Caco-2 (cell line): ENCODE data around the gene OR2A5. TPM values are rescaled to one million over a fixed set of nuclear protein-coding genes. Genes with fewer than 3 reads are reported as not detected.

Experiments
- BruUV-seq: library from RNA; stranded (reverse); fragments of 400-500 nt; replicated peaks from 2 replicates; lab custom pipeline; 2021; lab: Mats Ljungman, UMichigan
- CTCF ChIA-PET: fragments of 300-600 bp; sonication (Branson Sonifier 250); formaldehyde crosslinking; loops from one replicate; lab custom pipeline; 2022; ENCODE audit warnings: antibody characterized with exemption; lab: Charles Lee
- POLR2A ChIA-PET: fragments of 300-600 bp; sonication (Branson Sonifier 250); formaldehyde crosslinking; loops from one replicate; lab custom pipeline; 2022; ENCODE audit warnings: antibody characterized with exemption; lab: Charles Lee
- DNase-seq, 2 experiments: peaks; one replicate each; pipeline versions ENCODE4 v3.0.0 to v3.0.0-alpha.2; 2020 to 2022
- H3K27me3 ChIP-seq: replicated peaks from 2 replicates; pipeline ENCODE4 v1.6.0; 2011; ENCODE audit warnings: low read length; ENCODE audit not compliant: control insufficient read depth, insufficient read depth
- H3K36me3 ChIP-seq: 2 replicates; pipeline ENCODE4 v1.5.1; 2011; ENCODE audit warnings: low read length; ENCODE audit not compliant: control insufficient read depth, insufficient read depth
- H3K4me1 ChIP-seq: fragments of 250-450 bp; sonication (Bioruptor Pico); 2 replicates; pipeline ENCODE4 v1.5.1; 2020; ENCODE audit warnings: mild to moderate bottlenecking
- H3K4me3 ChIP-seq: 2 replicates; pipeline ENCODE4 v1.5.1; 2011; ENCODE audit warnings: low read depth, mild to moderate bottlenecking, control low read depth, low read length
- H3K9me3 ChIP-seq: fragments of 250-450 bp; sonication (Bioruptor Pico); 2 replicates; pipeline ENCODE4 v1.5.1; 2020; ENCODE audit warnings: mild to moderate bottlenecking, moderate library complexity
- H3K27ac Mint-ChIP-seq: one replicate; pipeline ENCODE4 v1.8.0; 2022; ENCODE audit warnings: mixed read lengths; ENCODE audit not compliant: unreplicated experiment
- H3K27me3 Mint-ChIP-seq: one replicate; pipeline ENCODE4 v1.8.0; 2022; ENCODE audit warnings: mixed read lengths; ENCODE audit not compliant: insufficient read depth, unreplicated experiment
- H3K36me3 Mint-ChIP-seq: one replicate; pipeline ENCODE4 v1.8.0; 2022; ENCODE audit warnings: mild to moderate bottlenecking, mixed read lengths; ENCODE audit not compliant: insufficient read depth, unreplicated experiment
- H3K4me1 Mint-ChIP-seq: one replicate; pipeline ENCODE4 v1.8.0; 2022; ENCODE audit warnings: low read depth, mixed read lengths; ENCODE audit not compliant: unreplicated experiment
- H3K4me3 Mint-ChIP-seq: one replicate; pipeline ENCODE4 v1.8.0; 2022; ENCODE audit warnings: mild to moderate bottlenecking, moderate library complexity, mixed read lengths; ENCODE audit not compliant: unreplicated experiment
- H3K9me3 Mint-ChIP-seq: one replicate; pipeline ENCODE4 v1.8.0; 2022; ENCODE audit warnings: mixed read lengths; ENCODE audit not compliant: unreplicated experiment
- CTCF ChIP-seq, 2 experiments: fragments of 200-600 bp in 1 of 2; IDR thresholded peaks; 1 replicate in 1 of 2; 2 replicates in 1 of 2; pipeline versions ENCODE4 v1.5.1 to v1.8.0; 2011 to 2022; ENCODE audit warnings: antibody characterized with exemption in 1 of 2, control low read depth in 1 of 2, inconsistent platforms in 1 of 2, low read depth in 1 of 2, low read length in 1 of 2, mild to moderate bottlenecking in 1 of 2, moderate library complexity in 1 of 2; ENCODE audit not compliant: insufficient read depth in 1 of 2, severe bottlenecking in 1 of 2, unreplicated experiment in 1 of 2
- intact Hi-C: fragments of 100-400 bp; cut with micrococcal nuclease; formaldehyde crosslinking; loops from one replicate; pipeline ENCODE4 v1.10.0; 2022; ENCODE audit not compliant: unreplicated experiment
- total RNA-seq: library from RNA; stranded (reverse); gene quantifications from 2 replicates; pipeline ENCODE4 v1.2.3, GENCODE V29; 2022

The OR2A5 gene
- total RNA-seq, 1 experiment from 2014 or later, result not detected

GRCh38 chr7:144004703-144005102 is 44.0 kb upstream of the OR2A5 start:
- Histone ChIP-seq H3K9me3 (peaks cover 9% of the 10 kb centered on the region), H3K36me3 (no peaks in the 10 kb centered on the region), H3K4me3 (no peak overlapping the region), H3K4me1 (peaks cover 6% of the 10 kb centered on the region; the same call in 1 of the 2 replicates), H3K27me3 (no peaks in the 10 kb centered on the region)
- intact Hi-C loops, result no loop called here
- DNase-seq, result no peak
- no peaks in the 10 kb centered on the region for H3K27me3 Mint-ChIP-seq
- H3K27ac Mint-ChIP-seq, result no peak overlapping the region
- H3K4me1 Mint-ChIP-seq, result peaks cover 17% of the 10 kb centered on the region
- ChIA-PET CTCF (no interaction called here), POLR2A (no interaction called here)
- no peak for TF ChIP-seq CTCF (IDR thresholded peaks at IDR 0.05; ENCODE audit: insufficient read depth in 1 of 2, low read depth in 1 of 2, low read length in 1 of 2, severe bottlenecking in 1 of 2, unreplicated experiment in 1 of 2)
- H3K36me3 Mint-ChIP-seq, result peaks cover 5% of the 10 kb centered on the region
- H3K4me3 Mint-ChIP-seq, result no peak overlapping the region
- no TSS peak for BruUV-seq
- peaks cover 43% of the 10 kb centered on the region for H3K9me3 Mint-ChIP-seq

GRCh38 chr7:144006029-144006691 is 42.6 kb upstream of the OR2A5 start:
- Histone ChIP-seq H3K4me3 (no peak overlapping the region), H3K4me1 (peaks cover 6% of the 10 kb centered on the region; the same call in 1 of the 2 replicates), H3K27me3 (no peaks in the 10 kb centered on the region), H3K36me3 (no peaks in the 10 kb centered on the region), H3K9me3 (peaks cover 24% of the 10 kb centered on the region)
- ChIA-PET CTCF (no interaction called here), POLR2A (no interaction called here)
- H3K36me3 Mint-ChIP-seq, result peaks cover 5% of the 10 kb centered on the region
- peaks cover 58% of the 10 kb centered on the region for H3K9me3 Mint-ChIP-seq
- no TSS peak for BruUV-seq
- peaks cover 17% of the 10 kb centered on the region for H3K4me1 Mint-ChIP-seq
- intact Hi-C loops, result no loop called here
- no peaks in the 10 kb centered on the region for H3K27me3 Mint-ChIP-seq
- DNase-seq, result no peak
- TF ChIP-seq CTCF (IDR thresholded peaks at IDR 0.05; ENCODE audit: insufficient read depth in 1 of 2, low read depth in 1 of 2, low read length in 1 of 2, severe bottlenecking in 1 of 2, unreplicated experiment in 1 of 2), result no peak
- no peak overlapping the region for H3K27ac Mint-ChIP-seq
- H3K4me3 Mint-ChIP-seq, result no peak overlapping the region

- POLR2A ChIA-PET, result no interaction called here
- no peak for DNase-seq
- H3K4me3 ChIP-seq, result no peak overlapping the region
- peaks cover 24% of the 10 kb centered on the region for H3K9me3 ChIP-seq
- H3K4me1 ChIP-seq, result peaks cover 6% of the 10 kb centered on the region; the same call in 1 of the 2 replicates
- TF ChIP-seq CTCF (IDR thresholded peaks at IDR 0.05; ENCODE audit: insufficient read depth in 1 of 2, low read depth in 1 of 2, low read length in 1 of 2, severe bottlenecking in 1 of 2, unreplicated experiment in 1 of 2), result no peak
- H3K4me1 Mint-ChIP-seq, result peaks cover 21% of the 10 kb centered on the region
- H3K4me3 Mint-ChIP-seq, result no peak overlapping the region
- CTCF ChIA-PET, result no interaction called here
- peaks cover 5% of the 10 kb centered on the region for H3K36me3 Mint-ChIP-seq
- H3K9me3 Mint-ChIP-seq, result peaks cover 63% of the 10 kb centered on the region
- no peaks in the 10 kb centered on the region for H3K27me3 Mint-ChIP-seq
- no peak overlapping the region for H3K27ac Mint-ChIP-seq
- no peaks in the 10 kb centered on the region for H3K27me3 ChIP-seq
- no TSS peak for BruUV-seq
- intact Hi-C loops, result no loop called here
- H3K36me3 ChIP-seq, result no peaks in the 10 kb centered on the region
These were observed 42.1 kb upstream of the OR2A5 start for GRCh38 chr7:144006692-144007042.
